ENCODE results near the gene CALCOCO1.

DNA sequence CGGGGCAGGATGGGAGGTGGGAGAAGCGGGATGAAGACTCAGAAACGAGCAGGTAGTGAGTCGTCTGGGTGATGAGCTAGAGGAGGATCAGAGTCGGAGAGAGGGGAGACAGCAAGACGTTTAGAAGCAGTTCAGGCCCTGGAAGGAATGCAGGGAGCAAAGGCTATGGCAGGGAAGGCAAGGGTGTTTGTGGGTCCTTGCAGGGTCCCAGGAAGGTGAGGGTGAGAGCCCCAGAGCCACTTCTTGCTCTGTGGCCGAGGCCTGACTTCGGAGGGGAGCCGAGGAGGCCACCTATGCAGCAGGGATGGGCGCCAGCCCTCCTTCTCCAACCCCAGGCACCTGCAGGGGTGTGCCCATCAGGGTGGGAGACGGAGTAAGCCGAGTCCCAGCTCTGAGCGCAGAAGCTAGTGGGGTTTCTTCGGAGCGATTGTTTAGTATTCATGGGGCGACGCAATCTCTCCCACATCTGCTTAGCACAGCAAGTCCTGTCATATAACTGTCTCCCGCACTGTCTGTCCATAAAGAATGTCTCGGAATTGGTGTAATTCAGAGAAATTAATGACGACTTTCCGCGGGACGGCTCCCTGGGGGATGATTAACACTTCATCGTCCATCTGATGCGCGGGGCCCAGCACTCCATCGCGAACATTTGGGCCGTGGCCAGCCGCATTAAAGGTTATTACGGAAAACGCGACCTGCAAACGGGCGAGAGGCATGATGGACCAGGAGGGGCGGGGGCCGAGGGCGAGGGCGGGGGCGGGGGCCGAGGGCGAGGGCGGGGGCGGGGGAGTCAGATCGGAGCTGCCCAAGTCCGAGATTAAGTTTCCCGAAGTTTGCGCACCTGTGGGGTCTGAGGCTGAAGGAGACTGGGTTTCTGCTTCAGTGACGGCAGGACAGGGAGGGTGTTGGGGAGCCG, 12.2 kb upstream of the CALCOCO1 start:
- no peak for TF ChIP-seq POLR2A (IDR thresholded peaks at IDR 0.05)
- TF ChIP-seq, protein P1, sequence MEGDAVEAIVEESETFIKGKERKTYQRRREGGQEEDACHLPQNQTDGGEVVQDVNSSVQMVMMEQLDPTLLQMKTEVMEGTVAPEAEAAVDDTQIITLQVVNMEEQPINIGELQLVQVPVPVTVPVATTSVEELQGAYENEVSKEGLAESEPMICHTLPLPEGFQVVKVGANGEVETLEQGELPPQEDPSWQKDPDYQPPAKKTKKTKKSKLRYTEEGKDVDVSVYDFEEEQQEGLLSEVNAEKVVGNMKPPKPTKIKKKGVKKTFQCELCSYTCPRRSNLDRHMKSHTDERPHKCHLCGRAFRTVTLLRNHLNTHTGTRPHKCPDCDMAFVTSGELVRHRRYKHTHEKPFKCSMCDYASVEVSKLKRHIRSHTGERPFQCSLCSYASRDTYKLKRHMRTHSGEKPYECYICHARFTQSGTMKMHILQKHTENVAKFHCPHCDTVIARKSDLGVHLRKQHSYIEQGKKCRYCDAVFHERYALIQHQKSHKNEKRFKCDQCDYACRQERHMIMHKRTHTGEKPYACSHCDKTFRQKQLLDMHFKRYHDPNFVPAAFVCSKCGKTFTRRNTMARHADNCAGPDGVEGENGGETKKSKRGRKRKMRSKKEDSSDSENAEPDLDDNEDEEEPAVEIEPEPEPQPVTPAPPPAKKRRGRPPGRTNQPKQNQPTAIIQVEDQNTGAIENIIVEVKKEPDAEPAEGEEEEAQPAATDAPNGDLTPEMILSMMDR (IDR thresholded peaks at IDR 0.05) = no peak

Data from breast epithelium (tissue), 3 donors.